Liver (tissue), 9 donors: ENCODE results near the gene KAZALD1. TPM values are rescaled to one million over a fixed set of nuclear protein-coding genes. Genes with fewer than 3 reads are reported as not detected.

Experiments used
- DNase-seq: peaks from one replicate; pipeline ENCODE4 v3.0.0-alpha.2; 2017; ENCODE audit warnings: low spot score
- H3K27ac ChIP-seq, 2 donors: one replicate each; pipeline ENCODE4 v1.7.0; 2013; ENCODE audit warnings: inconsistent platforms in 2 of 2, low read length in 2 of 2, control low read depth in 1 of 2, low read depth in 1 of 2, mild to moderate bottlenecking in 1 of 2
- H3K27me3 ChIP-seq, 4 donors: one replicate each; pipeline versions ENCODE4 v1.6.1 to v1.7.0; 2013; ENCODE audit warnings: low read length in 3 of 4, inconsistent platforms in 1 of 4, mild to moderate bottlenecking in 1 of 4, moderate library complexity in 1 of 4; ENCODE audit not compliant: control insufficient read depth in 4 of 4, insufficient read depth in 4 of 4
- H3K36me3 ChIP-seq, 4 donors: one replicate each; pipeline versions ENCODE4 v1.6.1 to v1.7.0; 2013; ENCODE audit warnings: low read length in 3 of 4, mild to moderate bottlenecking in 3 of 4, low read depth in 1 of 4, moderate library complexity in 1 of 4; ENCODE audit not compliant: control insufficient read depth in 4 of 4, insufficient read depth in 3 of 4
- H3K4me1 ChIP-seq, 4 donors: one replicate each; pipeline versions ENCODE4 v1.6.1 to v1.7.0; 2013; ENCODE audit warnings: low read length in 3 of 4, mild to moderate bottlenecking in 3 of 4, moderate library complexity in 1 of 4; ENCODE audit not compliant: control insufficient read depth in 4 of 4, insufficient read depth in 4 of 4
- H3K4me3 ChIP-seq, 3 donors: one replicate each; pipeline versions ENCODE4 v1.6.1 to v1.7.0; 2013; ENCODE audit warnings: low read length in 3 of 3, control low read depth in 1 of 3, low read depth in 1 of 3, mild to moderate bottlenecking in 1 of 3
- H3K9ac ChIP-seq, 2 donors: one replicate each; pipeline ENCODE4 v1.7.0; 2013; ENCODE audit warnings: low read length in 2 of 2, mild to moderate bottlenecking in 2 of 2, moderate library complexity in 2 of 2, control low read depth in 1 of 2, low read depth in 1 of 2
- H3K9me3 ChIP-seq, 4 donors: one replicate each; pipeline versions ENCODE4 v1.6.1 to v1.7.0; 2013; ENCODE audit warnings: low read length in 3 of 4; ENCODE audit not compliant: control insufficient read depth in 4 of 4
- ATF3 ChIP-seq: IDR thresholded peaks from 2 replicates; pipeline ENCODE4 v1.6.1; 2016; ENCODE audit warnings: antibody characterized with exemption
- CTCF ChIP-seq: fragments of 150-350 bp; IDR thresholded peaks from 2 replicates; pipeline ENCODE4 v1.5.1; 2017; ENCODE audit warnings: improper control_type of control experiment, low read depth, low read length; ENCODE audit not compliant: missing input control
- EGR1 ChIP-seq, 2 donors: IDR thresholded peaks; 2 replicates each; pipeline ENCODE4 v1.6.1; 2016 to 2018; ENCODE audit warnings: antibody characterized with exemption in 2 of 2, low read depth in 2 of 2
- FOXA1 ChIP-seq: IDR thresholded peaks from 2 replicates; pipeline ENCODE4 v1.6.1; 2016; ENCODE audit warnings: antibody characterized with exemption
- FOXA2 ChIP-seq: IDR thresholded peaks from 2 replicates; pipeline ENCODE4 v1.6.1; 2016; ENCODE audit warnings: antibody characterized with exemption
- GABPA ChIP-seq, 2 donors: IDR thresholded peaks in 1 of 2; conservative IDR thresholded peaks in 1 of 2; 2 replicates each; pipeline ENCODE4 v1.6.1; 2016; ENCODE audit warnings: antibody characterized with exemption in 2 of 2, mild to moderate bottlenecking in 1 of 2, moderate library complexity in 1 of 2
- HNF4G ChIP-seq: IDR thresholded peaks from 2 replicates; pipeline ENCODE4 v1.6.1; 2016; ENCODE audit warnings: antibody characterized with exemption
- JUND ChIP-seq, 2 donors: IDR thresholded peaks; 2 replicates each; pipeline ENCODE4 v1.6.1; 2016; ENCODE audit warnings: antibody characterized with exemption in 2 of 2
- MAX ChIP-seq: IDR thresholded peaks from 2 replicates; pipeline ENCODE4 v1.6.1; 2016; ENCODE audit warnings: antibody characterized with exemption
- RAD21 ChIP-seq, 2 donors: IDR thresholded peaks; 2 replicates each; pipeline ENCODE4 v1.6.1; 2016; ENCODE audit warnings: antibody characterized with exemption in 2 of 2, mild to moderate bottlenecking in 2 of 2
- SP1 ChIP-seq: IDR thresholded peaks from 2 replicates; pipeline ENCODE4 v1.6.1; 2018; ENCODE audit warnings: antibody characterized with exemption, mild to moderate bottlenecking
- TAF1 ChIP-seq: conservative IDR thresholded peaks from 2 replicates; pipeline ENCODE4 v1.6.1; 2016; ENCODE audit warnings: antibody characterized with exemption, mild to moderate bottlenecking
- ZBTB33 ChIP-seq: IDR thresholded peaks from 2 replicates; pipeline ENCODE4 v1.6.1; 2016; ENCODE audit warnings: antibody characterized with exemption
- WGBS: extraction: QIAGEN DNeasy Blood & Tissue Kit; methylation state at CpG from one replicate; pipeline ENCODE4 v1.1.7; 2013; 5-methylcytosine and 5-hydroxymethylcytosine counted together
- polyA plus RNA-seq, 2 donors: library from polyadenylated mRNA; stranded (reverse) in 1 of 2; unstranded in 1 of 2; fragments of 200-250 nt in 1 of 2; fragments of >200 nt in 1 of 2; fragmentation: Nextera tagmentation in 1 of 2; extraction: Ambion mirVana in 1 of 2; gene quantifications; one replicate each; pipeline versions ENCODE4 v1.2.1 to v1.2.3, GENCODE V29; 2013 to 2015
- total RNA-seq, 2 donors: library from RNA; depleted of rRNA; stranded (reverse); fragments of >200 nt; gene quantifications; one replicate each; pipeline ENCODE4 v1.2.3, GENCODE V29; 2014
- TF ChIP-seq, protein P1 (sequence below): IDR thresholded peaks from 2 replicates; pipeline ENCODE4 v1.6.1; 2016; ENCODE audit warnings: antibody characterized with exemption, mild to moderate bottlenecking
- donor health status: healthy.
- donor health status: healthy.
- donor health status: healthy.
- donor health status: healthy.
- donor health status: healthy.

The KAZALD1 gene
- total and polyA plus RNA-seq, 4 donors: 0.21 to 1.2 (median 0.71) TPM

DNA sequence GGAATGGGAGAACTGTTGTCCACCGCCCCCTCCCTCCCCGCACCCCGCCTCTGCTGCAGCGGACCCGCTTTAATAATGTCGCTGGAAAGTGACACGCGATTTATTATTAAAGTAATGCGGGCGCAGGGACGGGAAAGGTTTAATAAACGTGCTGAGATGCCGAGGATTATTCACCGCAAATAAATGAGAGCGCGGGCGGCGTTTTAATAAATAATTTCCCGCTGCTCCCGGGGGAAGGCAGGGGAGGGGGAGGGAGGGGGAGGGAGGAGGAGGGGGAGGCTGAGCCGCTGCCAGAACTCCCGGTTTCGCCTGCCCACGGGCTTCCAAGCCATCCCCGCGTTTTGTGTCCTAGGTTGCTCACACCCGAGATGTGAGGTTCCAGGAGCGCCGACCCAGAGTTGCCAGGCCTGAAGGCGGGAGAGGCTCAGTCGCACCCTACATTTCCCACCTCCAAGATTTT, 5.1 kb downstream of the KAZALD1 start:
- peaks cover 0 to 4% (median under 1%) of the 10 kb centered on the region in 4 donors for H3K27me3 ChIP-seq
- H3K9ac ChIP-seq: peak overlapping the region in 1 of 2 donors; percentile 19
- peaks cover 17 to 36% (median 22%) of the 10 kb centered on the region in 4 donors for H3K4me1 ChIP-seq
- DNase-seq: no peak
- 3% methylated on average over 31 of the region's 31 CpGs for WGBS
- TF ChIP-seq ATF3: no peak
- TF ChIP-seq FOXA2: no peak
- no peak for TF ChIP-seq EGR1 (IDR thresholded peaks at IDR 0.05; ENCODE audit: low read depth in 2 of 2)
- no peak for TF ChIP-seq HNF4G
- no peak for TF ChIP-seq JUND (IDR thresholded peaks at IDR 0.05)
- no peak for TF ChIP-seq ZBTB33
- TF ChIP-seq RAD21 (IDR thresholded peaks at IDR 0.05): no peak
- TF ChIP-seq MAX: no peak
- TF ChIP-seq, protein P1, sequence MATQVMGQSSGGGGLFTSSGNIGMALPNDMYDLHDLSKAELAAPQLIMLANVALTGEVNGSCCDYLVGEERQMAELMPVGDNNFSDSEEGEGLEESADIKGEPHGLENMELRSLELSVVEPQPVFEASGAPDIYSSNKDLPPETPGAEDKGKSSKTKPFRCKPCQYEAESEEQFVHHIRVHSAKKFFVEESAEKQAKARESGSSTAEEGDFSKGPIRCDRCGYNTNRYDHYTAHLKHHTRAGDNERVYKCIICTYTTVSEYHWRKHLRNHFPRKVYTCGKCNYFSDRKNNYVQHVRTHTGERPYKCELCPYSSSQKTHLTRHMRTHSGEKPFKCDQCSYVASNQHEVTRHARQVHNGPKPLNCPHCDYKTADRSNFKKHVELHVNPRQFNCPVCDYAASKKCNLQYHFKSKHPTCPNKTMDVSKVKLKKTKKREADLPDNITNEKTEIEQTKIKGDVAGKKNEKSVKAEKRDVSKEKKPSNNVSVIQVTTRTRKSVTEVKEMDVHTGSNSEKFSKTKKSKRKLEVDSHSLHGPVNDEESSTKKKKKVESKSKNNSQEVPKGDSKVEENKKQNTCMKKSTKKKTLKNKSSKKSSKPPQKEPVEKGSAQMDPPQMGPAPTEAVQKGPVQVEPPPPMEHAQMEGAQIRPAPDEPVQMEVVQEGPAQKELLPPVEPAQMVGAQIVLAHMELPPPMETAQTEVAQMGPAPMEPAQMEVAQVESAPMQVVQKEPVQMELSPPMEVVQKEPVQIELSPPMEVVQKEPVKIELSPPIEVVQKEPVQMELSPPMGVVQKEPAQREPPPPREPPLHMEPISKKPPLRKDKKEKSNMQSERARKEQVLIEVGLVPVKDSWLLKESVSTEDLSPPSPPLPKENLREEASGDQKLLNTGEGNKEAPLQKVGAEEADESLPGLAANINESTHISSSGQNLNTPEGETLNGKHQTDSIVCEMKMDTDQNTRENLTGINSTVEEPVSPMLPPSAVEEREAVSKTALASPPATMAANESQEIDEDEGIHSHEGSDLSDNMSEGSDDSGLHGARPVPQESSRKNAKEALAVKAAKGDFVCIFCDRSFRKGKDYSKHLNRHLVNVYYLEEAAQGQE: no peak
- no peak for TF ChIP-seq GABPA (IDR thresholded peaks at IDR 0.05 in 1 of 2, conservative IDR thresholded peaks at IDR 0.05 in 1 of 2)
- no peak for TF ChIP-seq SP1
- no peak for TF ChIP-seq CTCF
- TF ChIP-seq FOXA1: no peak
- TF ChIP-seq TAF1: no peak
- no peaks in the 10 kb centered on the region for H3K9me3 ChIP-seq
- H3K36me3 ChIP-seq: no peaks in the 10 kb centered on the region
- peak overlapping the region in 1 of 3 donors; percentile 55 for H3K4me3 ChIP-seq
- H3K27ac ChIP-seq: no peak overlapping the region
